SU-DHL-6 (cell line): ENCODE results near the gene FIBCD1.

Experiments
- H2AFZ ChIP-seq: fragments of 200-600 bp; sonication (generic); 2 replicates; pipeline ENCODE4 v1.6.1; 2014; ENCODE audit warnings: low read depth, mild to moderate bottlenecking, moderate library complexity, mixed read lengths, antibody characterized with exemption, low read length; ENCODE audit not compliant: severe bottlenecking
- H3F3A ChIP-seq: fragments of 200-600 bp; shearing (Covaris generic); 2 replicates; pipeline ENCODE4 v1.6.0; 2016; ENCODE audit warnings: antibody characterized with exemption, mild to moderate bottlenecking; ENCODE audit not compliant: insufficient read depth
- H3K27ac ChIP-seq: fragments of 200-600 bp; sonication (generic); 2 replicates; pipeline ENCODE4 v1.5.1; 2016; ENCODE audit warnings: low read depth, mild to moderate bottlenecking, low read length, moderate library complexity, mixed read lengths
- H3K27me3 ChIP-seq: fragments of 200-600 bp; sonication (generic), shearing (Covaris generic); 2 replicates; pipeline ENCODE4 v1.6.0; 2014; ENCODE audit warnings: mild to moderate bottlenecking, low read length
- H3K36me3 ChIP-seq: fragments of 200-600 bp; sonication (generic); 2 replicates; pipeline ENCODE4 v1.6.1; 2014; ENCODE audit warnings: mild to moderate bottlenecking, low read length, mixed read lengths
- H3K4me2 ChIP-seq: fragments of 300-600, 200-600 bp; shearing (Covaris generic), sonication (generic); 2 replicates; pipeline ENCODE4 v1.6.0; 2014; ENCODE audit warnings: low read length, low read depth, mild to moderate bottlenecking; ENCODE audit not compliant: poor library complexity, severe bottlenecking
- H3K4me3 ChIP-seq: fragments of 200-600 bp; sonication (generic); 2 replicates; pipeline ENCODE4 v1.5.1; 2014; ENCODE audit warnings: antibody characterized with exemption, low read length, mild to moderate bottlenecking, mixed read lengths; ENCODE audit not compliant: insufficient read depth, poor library complexity, severe bottlenecking
- H3K79me2 ChIP-seq: fragments of 200-600 bp; sonication (generic); 2 replicates; pipeline ENCODE4 v1.6.1; 2014; ENCODE audit warnings: mild to moderate bottlenecking, low read length, moderate library complexity; ENCODE audit not compliant: insufficient read depth
- H3K9ac ChIP-seq: fragments of 200-600 bp; sonication (generic); 2 replicates; pipeline ENCODE4 v1.7.0; 2014; ENCODE audit warnings: mild to moderate bottlenecking, low read length
- H3K9me2 ChIP-seq: fragments of 200-600 bp; sonication (generic); replicated peaks from 2 replicates; pipeline ENCODE4 v1.6.1; 2014; ENCODE audit warnings: low read length; ENCODE audit not compliant: insufficient read depth
- H3K9me3 ChIP-seq: fragments of 200-600 bp; sonication (generic); 2 replicates; pipeline ENCODE4 v1.6.1; 2014; ENCODE audit warnings: low read length, mixed read lengths; ENCODE audit not compliant: insufficient read depth
- H4K20me1 ChIP-seq: fragments of 200-600 bp; sonication (generic); 2 replicates; pipeline ENCODE4 v1.6.1; 2014; ENCODE audit warnings: low read depth, mild to moderate bottlenecking, antibody characterized with exemption, low read length, moderate library complexity, mixed read lengths
- CTCF ChIP-seq: fragments of 200-600 bp; sonication (generic); IDR thresholded peaks from one replicate; pipeline ENCODE4 v1.5.1; 2017; ENCODE audit warnings: antibody characterized with exemption, mild to moderate bottlenecking, low read length, moderate library complexity; ENCODE audit not compliant: insufficient read depth, poor library complexity, severe bottlenecking
- EZH2phosphoT487 ChIP-seq: fragments of 200-600 bp; sonication (generic), shearing (Covaris generic); conservative IDR thresholded peaks from 2 replicates; pipeline ENCODE4 v1.6.1; 2018; ENCODE audit warnings: mild to moderate bottlenecking, antibody characterized with exemption, low read length, moderate library complexity, mixed read lengths

FIBCD1 gene

GRCh38 chr9:130935648-130936271, 3.3 kb downstream of the FIBCD1 start:
- H2AFZ ChIP-seq, result no peak overlapping the region
- no peaks in the 10 kb centered on the region for H3F3A ChIP-seq
- H3K36me3 ChIP-seq, result no peaks in the 10 kb centered on the region
- no peak overlapping the region for H3K27ac ChIP-seq
- no peaks in the 10 kb centered on the region for H4K20me1 ChIP-seq
- no peaks in the 10 kb centered on the region for H3K79me2 ChIP-seq
- TF ChIP-seq CTCF, result no peak
- no peak for TF ChIP-seq EZH2phosphoT487
- no peak overlapping the region for H3K9ac ChIP-seq
- no peaks in the 10 kb centered on the region for H3K27me3 ChIP-seq
- no peaks in the 10 kb centered on the region for H3K9me3 ChIP-seq
- no peak overlapping the region for H3K4me3 ChIP-seq
- H3K9me2 ChIP-seq, result no peaks in the 10 kb centered on the region
- H3K4me2 ChIP-seq, result no peak overlapping the region

GRCh38 chr9:130934702-130935647, 4.1 kb downstream of the FIBCD1 start:
- no peaks in the 10 kb centered on the region for H3K9me3 ChIP-seq
- H3K9me2 ChIP-seq, result no peaks in the 10 kb centered on the region
- H3F3A ChIP-seq, result no peaks in the 10 kb centered on the region
- no peak overlapping the region for H3K27ac ChIP-seq
- H3K79me2 ChIP-seq, result no peaks in the 10 kb centered on the region
- H3K4me3 ChIP-seq, result no peak overlapping the region
- no peaks in the 10 kb centered on the region for H4K20me1 ChIP-seq
- H3K36me3 ChIP-seq, result no peaks in the 10 kb centered on the region
- H3K9ac ChIP-seq, result no peak overlapping the region
- H2AFZ ChIP-seq, result no peak overlapping the region
- no peak for TF ChIP-seq EZH2phosphoT487
- TF ChIP-seq CTCF, result no peak
- H3K4me2 ChIP-seq, result no peak overlapping the region
- H3K27me3 ChIP-seq, result no peaks in the 10 kb centered on the region

GRCh38 chr9:130934246-130934645, 4.8 kb downstream of the FIBCD1 start:
- no peak overlapping the region for H3K9ac ChIP-seq
- H3K4me2 ChIP-seq, result no peak overlapping the region
- no peak overlapping the region for H3K27ac ChIP-seq
- no peaks in the 10 kb centered on the region for H3K36me3 ChIP-seq
- no peak overlapping the region for H3K4me3 ChIP-seq
- no peaks in the 10 kb centered on the region for H3K9me2 ChIP-seq
- H3K9me3 ChIP-seq, result no peaks in the 10 kb centered on the region
- TF ChIP-seq EZH2phosphoT487 (no peak), CTCF (no peak)
- H3F3A ChIP-seq, result no peaks in the 10 kb centered on the region
- H3K27me3 ChIP-seq, result no peaks in the 10 kb centered on the region
- H4K20me1 ChIP-seq, result no peaks in the 10 kb centered on the region
- H3K79me2 ChIP-seq, result no peaks in the 10 kb centered on the region
- H2AFZ ChIP-seq, result no peak overlapping the region
